Naive thymus-derived CD8-positive, alpha-beta T cell (primary cell): Measurements from ENCODE around the gene CLMN. TPM values are rescaled to one million over a fixed set of nuclear protein-coding genes. Genes with fewer than 3 reads are reported as not detected.

Source experiments
- ATAC-seq, 2 donors: fragments of 150-1000 bp; cut with Tn5 transposase in 1 of 2; sonication (Bioruptor Pico), chemical (Tn5 transposase) in 1 of 2; 1 replicate in 1 of 2; 2 replicates in 1 of 2; pipeline ENCODE4 v1.10.0; 2021; ENCODE audit warnings: mild to moderate bottlenecking in 2 of 2, moderate library complexity in 2 of 2
- POLR2A ChIA-PET: fragments of 350-600 bp; sonication (Branson Sonifier 250); formaldehyde crosslinking; loops from one replicate; lab custom pipeline; 2021; ENCODE audit warnings: antibody characterized with exemption; lab: Charles Lee
- DNase-seq, 10 donors: peaks; one replicate each; pipeline versions ENCODE4 v3.0.0 to v3.0.0-alpha.2; 2020 to 2022
- H3K27ac Mint-ChIP-seq, 10 donors: one replicate each; pipeline ENCODE4 v1.8.0; 2020 to 2022; ENCODE audit warnings: mild to moderate bottlenecking in 10 of 10, mixed read lengths in 10 of 10, moderate library complexity in 4 of 10, inconsistent platforms in 1 of 10
- H3K27me3 Mint-ChIP-seq, 5 donors: one replicate each; pipeline ENCODE4 v1.8.0; 2021 to 2022; ENCODE audit warnings: mixed read lengths in 5 of 5
- H3K36me3 Mint-ChIP-seq, 3 donors: one replicate each; pipeline ENCODE4 v1.8.0; 2020 to 2022; ENCODE audit warnings: mixed read lengths in 3 of 3, mild to moderate bottlenecking in 2 of 3, inconsistent platforms in 1 of 3
- H3K4me1 Mint-ChIP-seq, 4 donors: one replicate each; pipeline ENCODE4 v1.8.0; 2021 to 2022; ENCODE audit warnings: mixed read lengths in 4 of 4
- H3K4me3 Mint-ChIP-seq, 10 donors: one replicate each; pipeline ENCODE4 v1.8.0; 2020 to 2022; ENCODE audit warnings: mild to moderate bottlenecking in 10 of 10, mixed read lengths in 10 of 10, moderate library complexity in 6 of 10, inconsistent platforms in 1 of 10
- H3K9me3 Mint-ChIP-seq, 9 donors: one replicate each; pipeline ENCODE4 v1.8.0; 2020 to 2022; ENCODE audit warnings: mixed read lengths in 9 of 9, mild to moderate bottlenecking in 3 of 9, inconsistent platforms in 1 of 9, moderate library complexity in 1 of 9
- polyA plus RNA-seq, 3 donors: library from polyadenylated mRNA; unstranded; fragments of 300-500 nt; fragmentation: Illumina TruSeq; gene quantifications; one replicate each; pipeline ENCODE4 v1.2.3, GENCODE V29; 2021
- total RNA-seq, 8 experiments: library from RNA in 2 of 8; stranded (reverse) in 2 of 8; gene quantifications; one replicate each; pipeline ENCODE4 v1.2.3 and lab custom pipeline; 2021 to 2026

The CLMN gene
- total and polyA plus RNA-seq, 5 experiments from 2014 or later: 0.07 to 2.2 (median 0.32) TPM

- H3K4me1 Mint-ChIP-seq: peaks cover 0 to 4% (median 0%) of the 10 kb centered on the region in 4 donors
- H3K9me3 Mint-ChIP-seq: peaks cover 0 to 13% (median 0%) of the 10 kb centered on the region in 9 donors
- no peak for ATAC-seq
- POLR2A ChIA-PET: no interaction called here
- H3K27me3 Mint-ChIP-seq: peaks cover 0 to 9% (median 0%) of the 10 kb centered on the region in 5 donors
- H3K27ac Mint-ChIP-seq: peak overlapping the region in 1 of 10 donors; percentile 25
- no peak overlapping the region for H3K4me3 Mint-ChIP-seq
- no peak for DNase-seq
- no peaks in the 10 kb centered on the region for H3K36me3 Mint-ChIP-seq
These were observed 75.1 kb downstream of the CLMN start for GRCh38 chr14:95244587-95244986.

GRCh38 chr14:95242870-95243269 lies 76.8 kb downstream of the CLMN start:
- POLR2A ChIA-PET: no interaction called here

DNA sequence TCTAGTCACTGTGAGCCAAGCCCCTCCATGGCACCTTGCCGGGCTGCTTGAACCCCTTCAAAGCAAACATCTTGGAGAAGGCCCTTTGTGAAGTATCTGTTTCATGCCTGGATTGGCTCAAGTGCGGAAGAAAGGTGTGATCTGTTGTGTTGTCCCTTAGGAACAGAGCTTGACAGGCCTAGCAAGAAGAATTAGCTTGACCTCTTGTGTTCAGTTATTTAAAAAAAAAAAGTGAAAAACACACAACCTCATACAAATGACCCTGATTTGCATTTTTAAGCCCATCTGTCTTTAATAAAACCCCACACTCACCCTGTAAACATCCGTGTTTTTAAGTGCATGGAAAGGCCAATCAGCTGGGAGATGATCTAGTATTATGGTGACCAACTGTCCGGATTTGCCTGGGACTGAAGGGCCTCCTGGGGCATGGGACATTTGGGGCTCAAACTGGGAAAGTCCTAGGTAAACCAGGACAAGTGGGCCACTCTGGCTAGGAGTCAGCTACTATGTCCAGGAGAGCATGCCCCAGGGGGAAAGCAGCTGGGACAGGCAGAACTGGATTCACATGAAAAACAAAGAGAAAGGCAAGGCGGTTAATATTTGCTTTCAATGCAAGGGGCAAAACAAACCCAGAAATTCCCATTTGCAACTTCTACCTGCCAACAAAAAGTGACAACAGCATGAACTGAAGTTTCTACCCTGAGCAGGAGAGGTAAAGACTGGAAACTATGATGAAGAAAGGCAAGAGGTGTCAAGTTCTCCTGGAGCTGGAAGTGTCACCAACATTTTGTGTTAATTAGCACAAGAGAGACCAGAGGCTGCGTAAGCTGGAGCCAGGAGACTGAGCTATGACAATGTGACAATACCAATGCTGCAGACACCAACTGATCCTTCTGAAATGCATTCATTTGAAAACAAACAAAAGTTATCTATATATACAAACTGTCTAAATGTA lies 78.6 kb downstream of the CLMN start:
- Mint-ChIP-seq H3K4me1 (peaks cover 0 to 4% (median 0%) of the 10 kb centered on the region in 4 donors), H3K27me3 (peaks cover 0 to 7% (median 3%) of the 10 kb centered on the region in 5 donors), H3K9me3 (peaks cover 0 to 16% (median 0%) of the 10 kb centered on the region in 9 donors), H3K36me3 (peaks cover 0 to 5% (median 0%) of the 10 kb centered on the region in 3 donors), H3K27ac (no peak overlapping the region), H3K4me3 (no peak overlapping the region)
- POLR2A ChIA-PET: no interaction called here
- ATAC-seq (no peak), DNase-seq (no peak)

More at GRCh38 chr14:95242870-95243269, 76.8 kb downstream of the CLMN start:
- Mint-ChIP-seq H3K9me3 (peaks cover 0 to 22% (median 0%) of the 10 kb centered on the region in 9 donors), H3K27me3 (peaks cover 0 to 7% (median 3%) of the 10 kb centered on the region in 5 donors), H3K4me3 (no peak overlapping the region), H3K27ac (no peak overlapping the region), H3K36me3 (peaks cover 0 to 5% (median 0%) of the 10 kb centered on the region in 3 donors), H3K4me1 (peaks cover 0 to 4% (median 0%) of the 10 kb centered on the region in 4 donors)
- DNase-seq: no peak
- ATAC-seq: no peak

DNA sequence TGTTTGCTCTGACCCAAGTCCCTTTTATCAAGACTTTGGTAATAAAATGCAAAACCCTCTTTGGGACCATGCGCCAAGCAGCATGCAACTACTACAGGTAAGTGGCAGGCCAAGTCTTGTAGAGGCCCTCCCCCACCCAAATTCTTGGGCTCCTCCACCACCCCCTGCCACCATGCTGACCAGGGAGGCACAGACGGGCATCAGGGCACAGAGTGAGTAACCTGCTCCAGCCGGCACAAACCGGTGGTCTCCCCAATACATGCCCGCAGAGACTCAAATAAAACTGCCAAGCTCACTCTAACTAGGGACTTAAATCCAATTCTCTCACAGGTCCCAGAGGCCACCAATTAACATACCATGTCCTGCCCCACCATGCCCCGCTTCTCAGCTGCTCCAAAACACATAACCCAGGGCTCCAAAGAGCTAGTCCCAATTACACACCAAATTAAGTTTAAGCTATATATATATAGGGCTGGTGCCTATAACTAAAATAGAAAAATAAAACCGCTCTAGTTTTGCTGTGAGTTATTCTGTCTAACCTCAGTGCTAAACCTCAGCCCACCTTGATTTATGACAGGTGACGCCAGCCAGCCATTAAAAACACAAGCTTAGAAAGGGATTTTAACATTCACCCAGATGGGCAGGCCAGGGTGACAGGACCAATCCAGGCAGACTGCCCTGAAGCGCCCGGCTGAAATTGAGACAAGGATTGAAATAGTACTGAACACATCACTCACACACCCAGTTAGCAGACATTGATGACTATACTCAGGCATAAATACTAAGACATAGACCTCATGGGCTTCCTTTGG lies 81.0 kb downstream of the CLMN start:
- ATAC-seq (no peak), DNase-seq (no peak)
- no peak overlapping the region for H3K27ac Mint-ChIP-seq
- POLR2A ChIA-PET: no interaction called here
- H3K9me3 Mint-ChIP-seq: peaks cover 0 to 9% (median 0%) of the 10 kb centered on the region in 9 donors
- H3K4me1 Mint-ChIP-seq: peaks cover 0 to 9% (median 0%) of the 10 kb centered on the region in 4 donors
- peaks cover 0 to 3% (median 0%) of the 10 kb centered on the region in 5 donors for H3K27me3 Mint-ChIP-seq
- no peak overlapping the region for H3K4me3 Mint-ChIP-seq
- H3K36me3 Mint-ChIP-seq: peaks cover 0 to 5% (median 0%) of the 10 kb centered on the region in 3 donors

GRCh38 chr14:95237958-95238340 lies 81.8 kb downstream of the CLMN start:
- Mint-ChIP-seq H3K27ac (no peak overlapping the region), H3K9me3 (peaks cover 0 to 9% (median 0%) of the 10 kb centered on the region in 9 donors), H3K27me3 (peaks cover 0 to 3% (median 2%) of the 10 kb centered on the region in 5 donors), H3K4me1 (peaks cover 0 to 14% (median 0%) of the 10 kb centered on the region in 4 donors), H3K36me3 (peaks cover 0 to 5% (median 0%) of the 10 kb centered on the region in 3 donors), H3K4me3 (no peak overlapping the region)
- ATAC-seq (no peak), DNase-seq (no peak)
- POLR2A ChIA-PET: no interaction called here

DNA sequence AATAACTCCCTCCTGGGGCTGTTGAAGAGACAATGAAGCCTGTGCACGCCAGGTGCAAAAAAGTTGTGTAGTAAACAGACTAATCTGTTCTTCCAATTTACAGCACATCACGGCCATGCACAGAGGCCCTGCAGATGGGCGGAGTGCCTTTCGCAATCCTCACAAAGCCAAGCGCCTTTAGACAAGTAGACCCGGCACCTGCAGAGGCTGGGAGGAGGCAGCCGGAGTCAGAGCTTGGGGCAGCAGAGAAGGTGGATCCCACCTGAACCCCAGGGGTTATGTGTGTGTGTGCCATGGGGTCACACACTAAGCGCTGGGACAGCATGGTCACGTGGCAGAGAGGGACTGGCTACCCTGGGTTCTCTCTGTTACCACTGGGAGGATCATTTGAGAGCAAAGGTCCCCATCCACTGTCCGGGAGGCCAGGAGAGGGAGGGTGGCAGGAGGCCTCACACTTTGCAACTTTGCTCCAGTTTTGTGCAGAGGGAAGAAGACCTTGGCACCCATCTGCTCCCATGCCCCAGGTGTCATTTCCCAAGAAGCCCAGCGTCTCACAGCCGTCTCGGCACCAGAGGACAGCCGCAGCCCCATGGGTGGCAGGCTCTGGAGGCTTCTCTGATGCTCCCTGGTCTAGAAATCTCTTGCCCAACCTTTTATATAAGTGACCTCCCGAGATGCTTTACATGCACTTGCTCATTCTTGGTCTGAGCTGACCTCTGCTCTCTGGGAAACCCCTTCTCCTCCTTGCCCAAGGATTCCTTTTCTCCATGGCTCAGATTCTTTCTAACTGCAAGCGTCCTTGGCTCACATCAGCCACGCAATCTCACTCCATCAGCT lies 82.4 kb downstream of the CLMN start:
- no peak for ATAC-seq
- POLR2A ChIA-PET: no interaction called here
- H3K27me3 Mint-ChIP-seq: peaks cover 0 to 3% (median 2%) of the 10 kb centered on the region in 5 donors

GRCh38 chr14:95236221-95236620 lies 83.5 kb downstream of the CLMN start:
- peaks cover 0 to 9% (median 0%) of the 10 kb centered on the region in 9 donors for H3K9me3 Mint-ChIP-seq
- no peak overlapping the region for H3K27ac Mint-ChIP-seq
- no peak overlapping the region for H3K4me3 Mint-ChIP-seq
- peaks cover 0 to 4% (median 3%) of the 10 kb centered on the region in 5 donors for H3K27me3 Mint-ChIP-seq
- DNase-seq (no peak), ATAC-seq (no peak)
- POLR2A ChIA-PET: no interaction called here
- H3K36me3 Mint-ChIP-seq: peaks cover 0 to 5% (median 0%) of the 10 kb centered on the region in 3 donors
- peaks cover 0 to 14% (median 0%) of the 10 kb centered on the region in 4 donors for H3K4me1 Mint-ChIP-seq

More for the DNA sequence above, 82.4 kb downstream of the CLMN start:
- peaks cover 0 to 14% (median 0%) of the 10 kb centered on the region in 4 donors for H3K4me1 Mint-ChIP-seq
- H3K27ac Mint-ChIP-seq: no peak overlapping the region
- no peak for DNase-seq
- H3K4me3 Mint-ChIP-seq: no peak overlapping the region
- peaks cover 0 to 5% (median 0%) of the 10 kb centered on the region in 3 donors for H3K36me3 Mint-ChIP-seq
- H3K9me3 Mint-ChIP-seq: peaks cover 0 to 9% (median 0%) of the 10 kb centered on the region in 9 donors

- peaks cover 0 to 4% (median 3%) of the 10 kb centered on the region in 5 donors for H3K27me3 Mint-ChIP-seq
- DNase-seq (no peak), ATAC-seq (no peak)
- POLR2A ChIA-PET: no interaction called here
- H3K4me1 Mint-ChIP-seq: peaks cover 0 to 14% (median 0%) of the 10 kb centered on the region in 4 donors
- no peak overlapping the region for H3K4me3 Mint-ChIP-seq
- peaks cover 0 to 9% (median 0%) of the 10 kb centered on the region in 9 donors for H3K9me3 Mint-ChIP-seq
- peak overlapping the region in 1 of 10 donors; percentile 37 for H3K27ac Mint-ChIP-seq
- peaks cover 0 to 5% (median 0%) of the 10 kb centered on the region in 3 donors for H3K36me3 Mint-ChIP-seq
These were observed 83.9 kb downstream of the CLMN start for GRCh38 chr14:95235767-95236166.

DNA sequence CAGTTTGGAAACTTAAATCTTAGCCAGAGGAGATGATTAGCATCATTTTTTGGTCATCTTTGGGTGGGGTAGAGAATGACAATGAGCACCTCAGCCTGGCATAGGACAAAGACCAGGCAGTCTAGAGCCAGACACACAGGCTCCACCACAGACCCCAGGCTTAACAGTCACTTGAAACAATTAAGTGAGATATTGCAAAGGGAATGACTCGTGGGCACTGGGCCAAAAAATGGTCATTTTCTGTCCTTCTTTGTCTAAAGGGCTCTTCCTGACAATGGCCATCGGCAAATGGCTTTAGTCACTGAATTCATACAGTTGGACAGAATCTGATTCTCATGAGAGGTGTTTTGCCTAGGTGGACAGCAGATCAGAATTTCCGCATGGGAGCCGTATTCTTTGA lies 84.4 kb downstream of the CLMN start:
- Mint-ChIP-seq H3K27me3 (peaks cover 0 to 4% (median 3%) of the 10 kb centered on the region in 5 donors), H3K27ac (peak overlapping the region in 1 of 10 donors; percentile 37)
- POLR2A ChIA-PET: no interaction called here

DNA sequence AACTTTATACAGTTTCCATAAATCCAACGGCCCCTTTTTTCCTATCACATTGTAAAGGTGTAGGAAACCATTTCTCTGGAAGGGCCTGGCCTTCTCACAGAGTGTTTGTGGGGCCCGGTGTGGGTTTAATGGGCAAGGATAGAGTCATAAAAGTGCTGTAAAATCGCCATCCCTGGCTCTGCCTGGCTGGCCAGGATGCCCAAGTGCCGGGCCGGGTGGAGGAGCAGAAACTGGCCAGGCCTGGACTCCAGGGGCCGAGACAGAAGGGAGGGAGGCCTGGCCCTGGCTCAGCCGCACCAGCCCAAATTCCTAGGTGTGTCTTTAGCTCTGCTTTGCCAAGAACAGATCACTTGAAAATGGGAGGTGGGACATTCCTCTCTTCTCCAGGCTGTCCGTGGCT lies 85.3 kb downstream of the CLMN start:
- H3K4me3 Mint-ChIP-seq: no peak overlapping the region
- ATAC-seq: no peak
- peaks cover 0 to 10% (median 0%) of the 10 kb centered on the region in 4 donors for H3K4me1 Mint-ChIP-seq
- DNase-seq: no peak
- H3K27me3 Mint-ChIP-seq: peaks cover 0 to 5% (median 3%) of the 10 kb centered on the region in 5 donors
- peaks cover 0 to 5% (median 0%) of the 10 kb centered on the region in 3 donors for H3K36me3 Mint-ChIP-seq
- POLR2A ChIA-PET: no interaction called here
- H3K27ac Mint-ChIP-seq: no peak overlapping the region
- H3K9me3 Mint-ChIP-seq: peaks cover 0 to 9% (median 0%) of the 10 kb centered on the region in 9 donors

More for the DNA sequence above, 84.4 kb downstream of the CLMN start:
- H3K4me1 Mint-ChIP-seq: peaks cover 0 to 12% (median 0%) of the 10 kb centered on the region in 4 donors
- H3K4me3 Mint-ChIP-seq: no peak overlapping the region
- DNase-seq: no peak
- peaks cover 0 to 9% (median 0%) of the 10 kb centered on the region in 9 donors for H3K9me3 Mint-ChIP-seq
- ATAC-seq: no peak
- peaks cover 0 to 5% (median 0%) of the 10 kb centered on the region in 3 donors for H3K36me3 Mint-ChIP-seq

GRCh38 chr14:95233702-95234241 lies 85.9 kb downstream of the CLMN start:
- no peaks in the 10 kb centered on the region for H3K36me3 Mint-ChIP-seq
- H3K9me3 Mint-ChIP-seq: peaks cover 0 to 6% (median 0%) of the 10 kb centered on the region in 9 donors
- H3K27me3 Mint-ChIP-seq: peaks cover 0 to 5% (median 0%) of the 10 kb centered on the region in 5 donors
- H3K4me3 Mint-ChIP-seq: no peak overlapping the region
- DNase-seq (no peak), ATAC-seq (no peak)
- H3K27ac Mint-ChIP-seq: no peak overlapping the region
- POLR2A ChIA-PET: no interaction called here
- peaks cover 0 to 10% (median 0%) of the 10 kb centered on the region in 4 donors for H3K4me1 Mint-ChIP-seq
